OCI-LY1 (cell line): ENCODE measurements around the gene FADS2.

Experiments used
- CTCF ChIP-seq: fragments of 200-600 bp; sonication (generic), shearing (Covaris generic); IDR thresholded peaks from 2 replicates; pipeline ENCODE4 v1.5.1; 2017; ENCODE audit warnings: mild to moderate bottlenecking, antibody characterized with exemption, low read length, moderate library complexity, mixed read lengths
- EZH2 ChIP-seq: fragments of 200-600 bp; sonication (generic), shearing (Covaris generic); IDR thresholded peaks from 2 replicates; pipeline ENCODE4 v1.8.0; 2017; ENCODE audit warnings: borderline replicate concordance, mixed run types, mild to moderate bottlenecking, antibody characterized with exemption, low read length, moderate library complexity, mixed read lengths

- no peak for TF ChIP-seq CTCF
- no peak for TF ChIP-seq EZH2
Measured at GRCh38 chr11:61841636-61842527, 13.8 kb downstream of the FADS2 start.
